Mesendoderm (in vitro differentiated cells): ENCODE measurements around the gene SKA2.
A peak's percentile ranks its signal among the peaks of the same experiment; 100 is the strongest.

Experiments
- DNase-seq: peaks from one replicate; pipeline ENCODE4 v3.0.0; 2013
- H2AK5ac ChIP-seq: 2 replicates; pipeline ENCODE4 v1.6.1; 2013; ENCODE audit warnings: low read length, inconsistent platforms
- H2BK120ac ChIP-seq: 2 replicates; pipeline ENCODE4 v1.6.1; 2013; ENCODE audit warnings: low read depth, mild to moderate bottlenecking, low read length, moderate library complexity, mixed read lengths
- H2BK15ac ChIP-seq: replicated peaks from 2 replicates; pipeline ENCODE4 v1.6.1; 2013; ENCODE audit warnings: low read depth, mild to moderate bottlenecking, moderate library complexity
- H2BK5ac ChIP-seq: 2 replicates; pipeline ENCODE4 v1.6.1; 2013; ENCODE audit warnings: low read length, inconsistent platforms
- H3K18ac ChIP-seq: 2 replicates; pipeline ENCODE4 v1.6.1; 2013; ENCODE audit warnings: mild to moderate bottlenecking, low read length, mixed read lengths
- H3K23ac ChIP-seq: one replicate; pipeline ENCODE4 v1.6.1; 2013; ENCODE audit warnings: low read length
- H3K27ac ChIP-seq: 2 replicates; pipeline ENCODE4 v1.5.1; 2013; ENCODE audit warnings: low read depth, mild to moderate bottlenecking, inconsistent platforms, low read length, moderate library complexity
- H3K27me3 ChIP-seq: 2 replicates; pipeline ENCODE4 v1.6.1; 2013; ENCODE audit warnings: low read length, control low read depth, mild to moderate bottlenecking, inconsistent platforms; ENCODE audit not compliant: insufficient read depth, poor library complexity
- H3K36me3 ChIP-seq: 2 replicates; pipeline ENCODE4 v1.6.1; 2013; ENCODE audit warnings: low read length, inconsistent platforms; ENCODE audit not compliant: control insufficient read depth, insufficient read depth
- H3K4ac ChIP-seq: one replicate; pipeline ENCODE4 v1.6.1; 2013; ENCODE audit warnings: low read depth, mild to moderate bottlenecking, low read length, moderate library complexity
- H3K4me1 ChIP-seq: 2 replicates; pipeline ENCODE4 v1.6.1; 2013; ENCODE audit warnings: low read depth, low read length, inconsistent platforms; ENCODE audit not compliant: control insufficient read depth
- H3K4me2 ChIP-seq: 2 replicates; pipeline ENCODE4 v1.6.1; 2013; ENCODE audit warnings: low read length
- H3K4me3 ChIP-seq: 2 replicates; pipeline ENCODE4 v1.5.1; 2013; ENCODE audit warnings: mild to moderate bottlenecking, low read length
- H3K56ac ChIP-seq: one replicate; pipeline ENCODE4 v1.6.1; 2013; ENCODE audit warnings: low read length
- H3K79me1 ChIP-seq: 2 replicates; pipeline ENCODE4 v1.6.1; 2013; ENCODE audit warnings: low read length, inconsistent platforms
- H3K79me2 ChIP-seq: 2 replicates; pipeline ENCODE4 v1.6.1; 2013; ENCODE audit warnings: mild to moderate bottlenecking, low read length; ENCODE audit not compliant: control insufficient read depth, insufficient read depth
- H3K9ac ChIP-seq: 2 replicates; pipeline ENCODE4 v1.6.1; 2013; ENCODE audit warnings: low read length, inconsistent platforms
- H4K5ac ChIP-seq: one replicate; pipeline ENCODE4 v1.6.1; 2013; ENCODE audit warnings: low read length
- H4K8ac ChIP-seq: one replicate; pipeline ENCODE4 v1.6.1; 2013; ENCODE audit warnings: low read depth, mild to moderate bottlenecking, control low read depth, low read length, moderate library complexity
- WGBS: extraction: QIAGEN DNeasy Blood & Tissue Kit; methylation state at CpG from one replicate; pipeline ENCODE4 v1.1.7; 2013; ENCODE audit warnings: low lambda C conversion rate, missing lambda C conversion rate; ENCODE audit not compliant: insufficient coverage; ENCODE audit errors: extremely low coverage; 5-methylcytosine and 5-hydroxymethylcytosine counted together

SKA2 gene

DNA sequence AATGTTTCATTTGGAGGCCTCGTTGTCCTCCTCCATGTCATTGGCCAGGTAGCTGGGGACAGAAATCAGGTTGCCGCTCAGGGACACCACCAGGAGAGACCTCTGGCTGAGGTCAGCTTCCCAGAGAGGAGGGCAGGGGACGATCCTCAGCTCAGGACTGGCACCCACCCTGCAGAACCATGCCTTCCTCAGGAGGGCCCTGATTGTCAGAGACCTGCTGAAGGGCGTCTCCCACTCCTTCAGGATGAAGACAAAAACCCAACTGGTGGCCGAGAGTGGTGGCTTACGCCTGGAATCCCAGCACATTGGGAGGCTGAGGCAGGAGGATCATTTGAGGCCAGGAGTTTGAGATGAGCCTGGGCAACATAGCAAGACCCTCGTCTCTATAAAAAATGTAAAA lies 20.1 kb upstream of the SKA2 start:
- Histone ChIP-seq H3K4me1 (no peaks in the 10 kb centered on the region), H4K5ac (no peak overlapping the region), H4K8ac (no peak overlapping the region), H3K4ac (no peak overlapping the region), H2BK5ac (no peak overlapping the region), H2AK5ac (no peak overlapping the region), H2BK15ac (no peak overlapping the region), H3K27me3 (no peaks in the 10 kb centered on the region), H3K4me2 (no peak overlapping the region), H2BK120ac (no peak overlapping the region), H3K9ac (no peak overlapping the region), H3K56ac (no peak overlapping the region), H3K27ac (no peak overlapping the region), H3K79me2 (no peaks in the 10 kb centered on the region), H3K4me3 (no peak overlapping the region), H3K18ac (no peak overlapping the region), H3K36me3 (peaks cover 3% of the 10 kb centered on the region), H3K79me1 (peaks cover 2% of the 10 kb centered on the region), H3K23ac (no peak overlapping the region)
- DNase-seq = no peak
- no CpG with 5 or more reads among the region's 7 CpGs for WGBS

DNA sequence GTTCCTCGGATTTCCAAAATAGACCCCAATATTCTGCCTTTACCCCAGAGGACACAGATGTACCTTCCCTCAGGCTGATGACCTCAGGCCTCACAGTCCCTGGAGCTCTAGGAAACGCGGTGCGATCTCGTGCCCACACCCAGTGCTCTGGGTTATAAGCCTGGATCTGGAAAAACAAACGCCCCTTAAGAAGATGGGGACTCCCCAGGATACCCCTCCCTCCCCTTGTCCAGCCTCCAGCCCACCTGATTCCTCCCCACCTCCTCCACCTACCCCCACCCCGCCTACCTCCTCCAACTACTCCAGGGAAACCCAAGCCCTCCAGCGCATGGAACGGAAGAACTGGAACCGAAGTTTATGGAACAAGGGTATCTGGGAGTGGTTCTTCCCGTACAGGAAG lies 19.7 kb upstream of the SKA2 start:
- peaks cover 3% of the 10 kb centered on the region for H3K36me3 ChIP-seq
- no CpG with 5 or more reads among the region's 11 CpGs for WGBS

DNA sequence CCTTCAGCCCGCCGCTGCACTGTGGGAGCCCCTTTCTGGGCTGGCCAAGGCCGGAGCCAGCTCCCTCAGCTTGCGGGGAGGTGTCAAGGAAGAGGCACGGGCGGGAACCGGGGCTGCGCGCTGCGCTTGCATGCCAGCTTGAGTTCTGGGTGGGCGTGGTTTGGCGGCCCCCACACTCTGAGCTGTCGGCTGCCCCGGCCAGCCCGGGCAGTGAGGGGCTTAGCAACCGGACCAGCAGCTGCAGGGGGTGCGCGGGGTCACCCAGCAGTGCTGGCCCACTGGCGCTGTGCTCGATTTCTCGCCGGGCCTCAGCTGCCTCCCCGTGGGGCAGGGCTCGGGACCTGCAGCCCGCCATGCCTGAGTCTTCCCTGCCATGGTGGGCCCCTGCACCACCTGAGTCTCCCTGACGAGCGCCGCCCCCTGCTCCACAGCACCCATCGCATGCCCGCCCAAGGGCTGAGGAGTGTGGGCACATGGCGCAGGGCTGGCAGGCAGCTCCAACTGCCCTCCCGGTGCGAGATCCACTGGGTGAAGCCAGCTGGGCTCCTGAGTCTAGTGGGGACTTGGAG lies 17.5 kb upstream of the SKA2 start:
- Histone ChIP-seq H3K4ac (no peak overlapping the region), H3K36me3 (peaks cover 3% of the 10 kb centered on the region), H3K79me2 (peaks cover 3% of the 10 kb centered on the region), H3K23ac (no peak overlapping the region), H3K27ac (no peak overlapping the region), H3K79me1 (peaks cover 4% of the 10 kb centered on the region), H2BK15ac (no peak overlapping the region), H2BK120ac (no peak overlapping the region), H3K9ac (no peak overlapping the region), H3K27me3 (no peaks in the 10 kb centered on the region), H3K56ac (no peak overlapping the region), H4K8ac (no peak overlapping the region), H3K4me3 (no peak overlapping the region), H3K4me2 (no peak overlapping the region), H3K18ac (no peak overlapping the region), H2BK5ac (no peak overlapping the region), H3K4me1 (no peaks in the 10 kb centered on the region), H2AK5ac (no peak overlapping the region), H4K5ac (no peak overlapping the region)
- WGBS = no CpG with 5 or more reads among the region's 33 CpGs
- DNase-seq = no peak

More for the DNA sequence above, 19.7 kb upstream of the SKA2 start:
- Histone ChIP-seq H3K18ac (no peak overlapping the region), H2BK120ac (no peak overlapping the region), H3K4ac (no peak overlapping the region), H3K56ac (no peak overlapping the region), H4K8ac (no peak overlapping the region), H3K27ac (no peak overlapping the region), H3K4me3 (no peak overlapping the region), H3K9ac (no peak overlapping the region), H3K23ac (no peak overlapping the region), H3K4me2 (no peak overlapping the region), H3K4me1 (no peaks in the 10 kb centered on the region), H2BK15ac (no peak overlapping the region), H3K27me3 (no peaks in the 10 kb centered on the region), H4K5ac (no peak overlapping the region), H2BK5ac (no peak overlapping the region), H2AK5ac (no peak overlapping the region), H3K79me2 (no peaks in the 10 kb centered on the region), H3K79me1 (peaks cover 2% of the 10 kb centered on the region)
- DNase-seq = no peak

DNA sequence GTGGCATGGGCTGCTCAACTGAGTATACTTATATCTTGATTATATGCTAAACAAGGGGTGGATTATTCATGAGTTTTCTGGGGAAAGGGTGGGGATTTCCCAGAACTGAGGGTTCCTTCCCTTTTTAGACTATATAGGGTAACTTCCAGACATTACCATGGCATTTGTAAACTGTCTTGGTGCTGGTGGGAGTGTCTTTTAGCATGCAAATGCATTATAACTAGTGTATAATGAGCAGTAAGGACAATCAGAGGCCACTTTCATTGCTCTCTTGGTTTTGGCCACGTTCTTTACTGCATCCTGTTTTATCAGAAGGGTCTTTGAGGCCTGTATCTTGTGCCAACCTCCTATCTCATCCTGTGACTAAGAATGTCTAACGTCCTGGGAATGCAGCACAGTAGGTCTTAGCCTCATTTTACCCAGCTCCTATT lies 12.6 kb upstream of the SKA2 start:
- no peak overlapping the region for H2BK5ac ChIP-seq
- H2AK5ac ChIP-seq = no peak overlapping the region
- no peak overlapping the region for H4K5ac ChIP-seq
- no peaks in the 10 kb centered on the region for H3K4me1 ChIP-seq
- DNase-seq = no peak
- no peak overlapping the region for H3K4me3 ChIP-seq
- no peak overlapping the region for H4K8ac ChIP-seq
- WGBS = no CpG with 5 or more reads among the region's 2 CpGs
- no peak overlapping the region for H2BK15ac ChIP-seq
- no peak overlapping the region for H3K23ac ChIP-seq
- no peak overlapping the region for H3K27ac ChIP-seq
- no peaks in the 10 kb centered on the region for H3K27me3 ChIP-seq
- H3K4ac ChIP-seq = no peak overlapping the region
- H3K9ac ChIP-seq = no peak overlapping the region
- peaks cover 18% of the 10 kb centered on the region for H3K79me2 ChIP-seq
- no peaks in the 10 kb centered on the region for H3K36me3 ChIP-seq
- H3K79me1 ChIP-seq = peaks cover 7% of the 10 kb centered on the region
- no peak overlapping the region for H2BK120ac ChIP-seq
- H3K4me2 ChIP-seq = no peak overlapping the region
- no peak overlapping the region for H3K18ac ChIP-seq
- no peak overlapping the region for H3K56ac ChIP-seq

DNA sequence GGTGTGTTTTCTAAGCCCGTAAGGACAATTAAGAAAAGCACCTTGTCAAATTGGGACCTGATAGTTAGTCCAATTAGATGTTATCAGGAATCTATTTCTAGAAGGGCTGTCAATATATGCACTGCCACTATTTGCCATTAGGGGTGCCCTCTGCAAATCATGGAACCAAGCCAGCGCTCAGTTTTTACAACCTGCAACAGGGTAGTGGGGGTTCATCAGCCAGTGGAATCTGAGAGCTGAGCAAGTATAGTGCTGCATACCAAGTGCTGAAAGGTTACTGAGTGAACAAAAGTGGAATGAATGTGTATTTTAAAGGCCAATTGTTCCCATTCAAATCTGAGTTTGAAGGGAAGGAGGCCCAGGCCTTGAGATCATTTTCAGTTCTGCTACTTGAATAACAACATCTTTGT lies 11.0 kb upstream of the SKA2 start:
- no peak overlapping the region for H4K8ac ChIP-seq
- no peak overlapping the region for H3K4me3 ChIP-seq
- H3K23ac ChIP-seq = no peak overlapping the region
- H3K36me3 ChIP-seq = no peaks in the 10 kb centered on the region
- no peak overlapping the region for H2BK5ac ChIP-seq
- no peak overlapping the region for H3K4me2 ChIP-seq
- peaks cover 9% of the 10 kb centered on the region for H3K79me1 ChIP-seq
- no peak overlapping the region for H2BK15ac ChIP-seq
- no peaks in the 10 kb centered on the region for H3K27me3 ChIP-seq
- H3K4ac ChIP-seq = no peak overlapping the region
- H2AK5ac ChIP-seq = no peak overlapping the region
- no peak overlapping the region for H2BK120ac ChIP-seq
- peak; percentile 72 for DNase-seq
- peaks cover 26% of the 10 kb centered on the region for H3K79me2 ChIP-seq
- no peak overlapping the region for H4K5ac ChIP-seq
- no peak overlapping the region for H3K27ac ChIP-seq
- WGBS = no CpG with 5 or more reads among the region's 2 CpGs
- H3K9ac ChIP-seq = no peak overlapping the region
- H3K56ac ChIP-seq = no peak overlapping the region
- no peak overlapping the region for H3K18ac ChIP-seq
- H3K4me1 ChIP-seq = no peaks in the 10 kb centered on the region

DNA sequence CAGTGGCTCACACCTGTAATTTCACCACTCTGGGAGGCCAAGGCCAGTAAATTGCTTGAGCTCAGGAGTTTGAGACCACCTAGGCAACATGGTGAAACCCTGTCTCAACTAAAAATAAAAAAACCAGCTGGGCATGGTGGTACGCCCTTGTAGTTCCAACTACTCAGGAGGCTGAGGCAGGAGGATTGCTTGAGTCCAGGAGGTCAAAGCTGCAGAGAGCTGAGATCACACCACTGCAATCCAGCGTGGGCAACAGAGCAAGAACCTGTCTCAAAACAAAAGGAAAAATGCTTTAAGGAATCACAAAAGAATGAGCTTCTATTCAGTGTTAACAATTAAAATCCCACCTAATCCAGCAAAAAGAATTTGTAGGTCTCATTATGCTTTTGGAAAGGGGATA lies 6.5 kb upstream of the SKA2 start:
- H3K56ac ChIP-seq = no peak overlapping the region
- H4K8ac ChIP-seq = no peak overlapping the region
- no CpG with 5 or more reads among the region's 2 CpGs for WGBS
- no peak overlapping the region for H3K9ac ChIP-seq
- peaks cover 13% of the 10 kb centered on the region for H3K79me1 ChIP-seq
- no peak overlapping the region for H3K4me3 ChIP-seq
- H2BK120ac ChIP-seq = no peak overlapping the region
- no peak overlapping the region for H2AK5ac ChIP-seq
- H2BK5ac ChIP-seq = no peak overlapping the region
- no peak overlapping the region for H2BK15ac ChIP-seq
- no peak overlapping the region for H3K4me2 ChIP-seq
- H3K79me2 ChIP-seq = peaks cover 51% of the 10 kb centered on the region
- no peak overlapping the region for H3K4ac ChIP-seq
- H3K18ac ChIP-seq = no peak overlapping the region
- H3K4me1 ChIP-seq = no peaks in the 10 kb centered on the region
- H3K23ac ChIP-seq = no peak overlapping the region
- H3K27ac ChIP-seq = no peak overlapping the region
- no peaks in the 10 kb centered on the region for H3K36me3 ChIP-seq
- H4K5ac ChIP-seq = no peak overlapping the region
- no peak for DNase-seq
- no peaks in the 10 kb centered on the region for H3K27me3 ChIP-seq
